ENCODE data around the gene ZNF609. TPM values are rescaled to one million over a fixed set of nuclear protein-coding genes. Genes with fewer than 3 reads are reported as not detected.
"Not testable (repeated sequence)": the region's sequence is repeated elsewhere in the genome, so short reads cannot be mapped to it uniquely, and the experiment has no call there.

The ZNF609 gene
- total and polyA plus RNA-seq, 2 experiments from 2014 or later, result 12.5 to 23.0 TPM

DNA sequence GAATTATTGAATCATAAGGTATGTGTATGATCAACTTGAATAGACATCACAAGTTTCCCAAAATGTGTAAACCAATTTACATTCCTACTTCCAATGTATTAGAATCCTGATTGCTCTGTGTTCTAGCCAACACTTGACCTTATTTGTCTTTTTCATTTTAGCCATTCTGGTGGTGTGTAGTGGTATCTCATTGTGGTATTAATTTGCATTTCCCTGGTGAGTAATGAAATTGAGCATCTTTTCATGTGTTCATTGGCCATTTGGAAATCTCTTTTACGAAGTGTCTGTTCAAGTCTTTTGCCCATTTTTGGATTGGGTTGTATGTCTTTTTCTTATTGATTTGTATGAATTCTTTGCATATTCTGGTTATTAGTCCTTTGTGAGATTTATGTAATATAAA is 177.0 kb downstream of the ZNF609 start:
- Histone ChIP-seq H3K4me2 (no peak overlapping the region), H3K27me3 (no peaks in the 10 kb centered on the region), H3K4me3 (no peak overlapping the region), H3K4me1 (ENCODE audit: insufficient read depth) (peaks cover 44% of the 10 kb centered on the region), H3K36me3 (replicated peaks; ENCODE audit: insufficient read depth, low read depth) (no peaks in the 10 kb centered on the region), H2AFZ (no peak overlapping the region), H3K9me2 (replicated peaks; ENCODE audit: insufficient read depth) (no peaks in the 10 kb centered on the region), H3K79me2 (peaks cover 64% of the 10 kb centered on the region), H3K9me3 (ENCODE audit: low read depth) (peaks cover 6% of the 10 kb centered on the region), H4K20me1 (ENCODE audit: insufficient read depth, poor library complexity, severe bottlenecking) (no peaks in the 10 kb centered on the region), H3K27ac (peak overlapping the region; percentile 85)
- WGBS (ENCODE audit: low lambda C conversion rate, missing lambda C conversion rate), result 96% methylated on average over 1 of the region's 1 CpG
- no peak for DNase-seq (ENCODE audit: low spot score)
- TF ChIP-seq EZH2 (IDR thresholded peaks at IDR 0.05; ENCODE audit: borderline replicate concordance), result no peak
- TF ChIP-seq, protein P1, sequence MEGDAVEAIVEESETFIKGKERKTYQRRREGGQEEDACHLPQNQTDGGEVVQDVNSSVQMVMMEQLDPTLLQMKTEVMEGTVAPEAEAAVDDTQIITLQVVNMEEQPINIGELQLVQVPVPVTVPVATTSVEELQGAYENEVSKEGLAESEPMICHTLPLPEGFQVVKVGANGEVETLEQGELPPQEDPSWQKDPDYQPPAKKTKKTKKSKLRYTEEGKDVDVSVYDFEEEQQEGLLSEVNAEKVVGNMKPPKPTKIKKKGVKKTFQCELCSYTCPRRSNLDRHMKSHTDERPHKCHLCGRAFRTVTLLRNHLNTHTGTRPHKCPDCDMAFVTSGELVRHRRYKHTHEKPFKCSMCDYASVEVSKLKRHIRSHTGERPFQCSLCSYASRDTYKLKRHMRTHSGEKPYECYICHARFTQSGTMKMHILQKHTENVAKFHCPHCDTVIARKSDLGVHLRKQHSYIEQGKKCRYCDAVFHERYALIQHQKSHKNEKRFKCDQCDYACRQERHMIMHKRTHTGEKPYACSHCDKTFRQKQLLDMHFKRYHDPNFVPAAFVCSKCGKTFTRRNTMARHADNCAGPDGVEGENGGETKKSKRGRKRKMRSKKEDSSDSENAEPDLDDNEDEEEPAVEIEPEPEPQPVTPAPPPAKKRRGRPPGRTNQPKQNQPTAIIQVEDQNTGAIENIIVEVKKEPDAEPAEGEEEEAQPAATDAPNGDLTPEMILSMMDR (IDR thresholded peaks at IDR 0.05; ENCODE audit: poor library complexity), result no peak
- no peak for TF ChIP-seq EZH2phosphoT487 (IDR thresholded peaks at IDR 0.05; ENCODE audit: low read depth, severe bottlenecking, unreplicated experiment)

DNA sequence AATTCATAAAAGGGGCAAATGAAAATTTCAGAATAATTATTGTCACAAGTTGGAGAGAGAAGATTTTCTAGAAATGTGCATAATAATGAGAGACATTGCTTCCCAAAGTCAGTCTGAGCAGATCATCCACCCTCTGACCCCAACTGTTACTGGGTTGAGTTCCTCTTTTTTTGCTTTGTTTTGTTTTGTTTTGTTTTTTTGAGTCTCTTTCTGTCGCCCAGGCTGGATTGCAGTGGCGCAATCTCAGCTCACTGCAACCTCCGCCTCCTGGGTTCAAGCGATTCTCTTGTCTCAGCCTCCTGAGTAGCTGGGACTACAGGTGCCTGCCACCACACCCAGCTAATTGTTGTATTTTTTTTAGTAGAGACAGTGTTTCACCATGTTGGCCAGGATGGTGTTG is 179.4 kb downstream of the ZNF609 start:
- Histone ChIP-seq H3K4me1 (ENCODE audit: insufficient read depth) (peaks cover 49% of the 10 kb centered on the region), H3K79me2 (peaks cover 59% of the 10 kb centered on the region), H3K27ac (peak overlapping the region; percentile 53)
- not testable (repeated sequence) for H4K20me1 ChIP-seq (ENCODE audit: insufficient read depth, poor library complexity, severe bottlenecking); DNase-seq (ENCODE audit: low spot score); H2AFZ ChIP-seq; H3K27me3 ChIP-seq; H3K4me2 ChIP-seq; H3K36me3 ChIP-seq (replicated peaks; ENCODE audit: insufficient read depth, low read depth); H3K9me3 ChIP-seq (ENCODE audit: low read depth); H3K9me2 ChIP-seq (replicated peaks; ENCODE audit: insufficient read depth); H3K4me3 ChIP-seq
- 96% methylated on average over 4 of the region's 4 CpGs for WGBS (ENCODE audit: low lambda C conversion rate, missing lambda C conversion rate)

DNA sequence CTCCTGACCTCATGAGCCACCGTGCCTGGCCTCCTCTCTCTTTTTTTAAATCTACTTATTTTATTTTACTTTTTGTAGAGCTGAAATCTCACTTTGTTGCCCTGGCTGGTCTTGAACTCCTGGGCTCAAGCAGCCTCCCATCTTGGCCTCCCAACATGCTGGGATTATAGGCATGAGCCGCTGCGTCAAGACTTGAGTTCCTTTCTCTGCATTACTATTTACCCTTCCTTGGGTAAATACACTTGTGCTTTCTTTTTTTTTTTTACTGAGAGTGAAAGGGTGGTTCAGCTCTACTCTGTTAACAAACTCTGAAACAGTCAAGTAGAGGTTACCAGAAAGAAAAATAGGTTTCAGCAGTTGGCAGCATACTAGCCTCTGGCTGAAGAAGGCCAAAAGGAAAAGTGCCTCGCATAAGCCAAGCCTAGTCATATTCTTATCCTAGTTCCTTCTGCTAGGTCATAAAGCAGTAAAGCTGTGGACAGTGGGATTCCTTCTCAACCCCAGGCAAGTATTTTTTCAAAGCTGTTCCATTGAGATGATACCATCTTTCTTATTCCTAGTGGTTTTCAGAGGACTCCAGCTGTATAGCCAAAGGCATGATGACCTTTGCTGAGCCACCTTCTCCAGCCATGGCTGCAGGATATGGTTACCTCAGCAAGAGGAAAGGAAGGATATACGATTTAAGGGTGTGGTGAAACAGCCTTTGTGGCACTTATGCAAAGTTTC is 179.9 kb downstream of the ZNF609 start:
- peaks cover 62% of the 10 kb centered on the region for H3K79me2 ChIP-seq
- H3K27ac ChIP-seq, result peak overlapping the region; percentile 53
- H3K4me3 ChIP-seq, result no peak overlapping the region
- peaks cover 43% of the 10 kb centered on the region for H3K4me1 ChIP-seq (ENCODE audit: insufficient read depth)
- H3K4me2 ChIP-seq, result peak overlapping the region; percentile 25
- H3K27me3 ChIP-seq, result no peaks in the 10 kb centered on the region
- H3K9me3 ChIP-seq (ENCODE audit: low read depth), result peaks cover 6% of the 10 kb centered on the region
- 59% methylated on average over 5 of the region's 5 CpGs for WGBS (ENCODE audit: low lambda C conversion rate, missing lambda C conversion rate)
- H4K20me1 ChIP-seq (ENCODE audit: insufficient read depth, poor library complexity, severe bottlenecking), result no peaks in the 10 kb centered on the region
- no peak for TF ChIP-seq EZH2 (IDR thresholded peaks at IDR 0.05; ENCODE audit: borderline replicate concordance)
- peak; percentile 41 for TF ChIP-seq EZH2phosphoT487 (IDR thresholded peaks at IDR 0.05; ENCODE audit: low read depth, severe bottlenecking, unreplicated experiment)
- H3K36me3 ChIP-seq (replicated peaks; ENCODE audit: insufficient read depth, low read depth), result no peaks in the 10 kb centered on the region
- peak; percentile 23 for DNase-seq (ENCODE audit: low spot score)
- no peak overlapping the region for H2AFZ ChIP-seq
- H3K9me2 ChIP-seq (replicated peaks; ENCODE audit: insufficient read depth), result no peaks in the 10 kb centered on the region

DNA sequence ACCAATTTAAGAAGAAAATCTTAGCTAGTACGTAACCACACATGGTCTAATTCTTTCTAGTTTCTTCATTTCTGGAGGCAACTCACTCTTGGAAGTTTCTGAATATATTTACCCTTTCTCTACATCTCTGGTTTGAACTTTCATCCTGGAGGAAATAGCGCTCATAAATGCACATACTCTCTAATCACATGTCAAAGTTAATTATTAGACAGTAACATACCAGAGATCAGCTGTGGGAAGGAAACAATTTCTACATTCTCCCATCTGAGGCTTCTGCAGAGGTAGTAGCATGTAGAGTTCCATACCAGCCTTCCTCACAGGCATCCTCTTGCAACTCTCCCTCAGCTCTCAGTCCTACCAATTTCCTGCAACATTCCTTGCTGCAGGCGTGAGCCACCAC is 182.5 kb downstream of the ZNF609 start:
- 61% methylated on average over 3 of the region's 3 CpGs for WGBS (ENCODE audit: low lambda C conversion rate, missing lambda C conversion rate)
- H4K20me1 ChIP-seq (ENCODE audit: insufficient read depth, poor library complexity, severe bottlenecking), result no peaks in the 10 kb centered on the region
- H3K27ac ChIP-seq, result peak overlapping the region; percentile 19
- no peaks in the 10 kb centered on the region for H3K9me2 ChIP-seq (replicated peaks; ENCODE audit: insufficient read depth)
- no peak overlapping the region for H3K4me3 ChIP-seq
- H3K9me3 ChIP-seq (ENCODE audit: low read depth), result no peaks in the 10 kb centered on the region
- H3K27me3 ChIP-seq, result no peaks in the 10 kb centered on the region
- TF ChIP-seq EZH2phosphoT487 (IDR thresholded peaks at IDR 0.05; ENCODE audit: low read depth, severe bottlenecking, unreplicated experiment) (no peak), EZH2 (IDR thresholded peaks at IDR 0.05; ENCODE audit: borderline replicate concordance) (no peak)
- TF ChIP-seq, protein P1 (IDR thresholded peaks at IDR 0.05; ENCODE audit: poor library complexity), result no peak
- H3K4me2 ChIP-seq, result peak overlapping the region; percentile 59
- no peaks in the 10 kb centered on the region for H3K36me3 ChIP-seq (replicated peaks; ENCODE audit: insufficient read depth, low read depth)
- peaks cover 67% of the 10 kb centered on the region for H3K79me2 ChIP-seq
- H3K4me1 ChIP-seq (ENCODE audit: insufficient read depth), result peaks cover 26% of the 10 kb centered on the region
- DNase-seq (ENCODE audit: low spot score), result peak; percentile 41
- H2AFZ ChIP-seq, result no peak overlapping the region
